Measurements from ENCODE around the gene FMC1.
"Not testable (repeated sequence)": the region's sequence is repeated elsewhere in the genome, so short reads cannot be mapped to it uniquely, and the experiment has no call there.

FMC1 gene

GRCh38 chr7:139341776-139342226, 664 bp downstream of the FMC1 start:
- no peak for DNase-seq

- DNase-seq: no peak
These were observed 3.9 kb downstream of the FMC1 start for GRCh38 chr7:139345042-139345441.

DNA sequence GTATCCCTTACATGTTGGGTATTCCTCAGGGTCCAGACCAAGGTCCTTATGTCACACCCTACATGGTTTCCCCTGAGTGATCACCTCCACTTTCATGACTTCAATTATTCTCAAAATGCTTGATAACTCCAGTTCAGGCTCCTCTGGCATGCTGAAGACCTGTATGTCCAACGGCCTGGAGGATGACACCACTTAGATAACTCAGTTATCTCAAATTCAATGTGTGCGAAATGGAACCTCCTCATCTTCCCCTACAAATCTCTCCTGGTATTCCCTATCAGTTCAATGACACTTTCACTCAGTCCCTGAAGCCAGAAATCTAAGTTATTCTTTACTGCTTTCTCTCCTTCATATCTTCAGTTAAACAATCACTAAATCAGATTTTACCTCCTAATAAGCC, 9.9 kb downstream of the FMC1 start:
- DNase-seq: no peak

DNA sequence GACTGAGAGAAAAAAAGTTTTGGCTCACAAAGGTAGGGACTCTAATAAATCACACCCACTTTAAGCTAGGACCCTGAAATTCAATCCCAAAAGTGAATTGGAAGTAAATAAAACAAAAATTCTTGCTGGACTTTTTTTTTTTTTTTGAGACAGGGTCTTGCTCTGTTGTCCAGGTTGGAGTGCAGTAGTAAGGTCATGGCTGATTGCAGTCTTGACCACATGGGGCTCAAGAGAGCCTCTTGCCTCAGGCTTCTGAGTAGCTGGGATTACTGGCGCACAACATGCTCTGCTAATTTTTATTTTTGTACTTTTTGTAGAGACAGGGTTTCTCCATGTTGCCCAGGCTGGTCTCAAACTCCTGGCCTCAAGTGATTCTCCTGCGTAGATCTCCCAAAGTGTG, 13.6 kb downstream of the FMC1 start:
- DNase-seq: no peak

DNA sequence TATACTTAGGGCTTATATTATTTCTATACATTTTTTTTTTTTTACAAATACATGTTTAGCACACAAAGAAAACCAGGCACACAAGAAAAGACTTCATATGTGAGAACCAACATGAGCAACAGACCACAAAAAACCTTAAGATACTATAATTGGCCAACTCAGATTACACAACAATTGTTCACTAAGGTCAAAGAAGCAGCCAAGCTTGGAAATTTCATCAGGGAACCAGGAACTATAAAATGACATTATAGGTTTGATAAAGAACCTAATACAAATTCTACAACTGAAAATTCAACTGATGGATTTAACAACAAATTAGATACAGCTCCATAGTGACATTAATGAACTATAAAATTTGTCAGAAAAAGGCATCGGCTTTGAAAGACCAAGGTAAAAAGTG, 14.2 kb downstream of the FMC1 start:
- DNase-seq: no peak

- DNase-seq: not testable (repeated sequence)
These were observed 16.8 kb downstream of the FMC1 start for GRCh38 chr7:139357729-139358506.

DNA sequence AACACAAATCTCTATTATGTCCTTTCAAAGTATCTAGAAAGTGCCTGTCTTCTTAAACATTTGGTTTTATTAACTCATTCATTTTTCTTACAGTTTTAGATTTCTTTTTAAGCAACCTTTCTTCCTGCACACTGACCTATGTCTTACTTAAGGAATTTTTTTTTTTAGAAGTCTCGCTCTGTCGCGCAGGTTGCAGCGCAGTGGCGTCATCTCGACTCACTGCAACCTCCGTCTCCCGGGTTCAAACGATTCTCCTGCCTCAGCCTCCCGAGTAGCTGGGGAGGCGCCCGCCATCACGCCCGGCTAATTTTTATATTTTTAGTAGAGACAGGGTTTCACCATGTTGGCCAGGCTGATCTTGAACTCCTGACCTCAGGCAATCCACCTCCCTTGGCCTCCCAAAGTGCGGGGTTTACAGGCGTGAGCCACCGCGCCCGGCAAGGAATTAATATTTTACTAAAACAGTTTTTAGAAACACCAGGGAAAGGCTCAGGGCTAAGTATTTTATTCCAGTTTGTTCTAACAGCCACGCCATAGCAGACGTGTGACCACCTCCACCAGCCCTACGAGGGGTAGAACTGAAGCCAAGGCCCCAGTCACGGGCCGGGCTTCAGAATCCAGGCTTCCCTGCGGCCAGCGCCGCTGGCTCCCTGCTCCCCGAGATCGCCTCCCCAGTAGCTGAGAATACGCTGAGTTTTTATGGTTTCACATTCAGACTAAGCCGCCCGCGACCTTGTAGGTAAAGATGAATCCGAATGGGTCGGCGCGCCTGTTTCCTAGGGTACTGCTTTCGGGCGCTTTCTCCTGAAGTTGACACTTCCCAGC, 17.6 kb downstream of the FMC1 start:
- peak; percentile 42 for DNase-seq

DNA sequence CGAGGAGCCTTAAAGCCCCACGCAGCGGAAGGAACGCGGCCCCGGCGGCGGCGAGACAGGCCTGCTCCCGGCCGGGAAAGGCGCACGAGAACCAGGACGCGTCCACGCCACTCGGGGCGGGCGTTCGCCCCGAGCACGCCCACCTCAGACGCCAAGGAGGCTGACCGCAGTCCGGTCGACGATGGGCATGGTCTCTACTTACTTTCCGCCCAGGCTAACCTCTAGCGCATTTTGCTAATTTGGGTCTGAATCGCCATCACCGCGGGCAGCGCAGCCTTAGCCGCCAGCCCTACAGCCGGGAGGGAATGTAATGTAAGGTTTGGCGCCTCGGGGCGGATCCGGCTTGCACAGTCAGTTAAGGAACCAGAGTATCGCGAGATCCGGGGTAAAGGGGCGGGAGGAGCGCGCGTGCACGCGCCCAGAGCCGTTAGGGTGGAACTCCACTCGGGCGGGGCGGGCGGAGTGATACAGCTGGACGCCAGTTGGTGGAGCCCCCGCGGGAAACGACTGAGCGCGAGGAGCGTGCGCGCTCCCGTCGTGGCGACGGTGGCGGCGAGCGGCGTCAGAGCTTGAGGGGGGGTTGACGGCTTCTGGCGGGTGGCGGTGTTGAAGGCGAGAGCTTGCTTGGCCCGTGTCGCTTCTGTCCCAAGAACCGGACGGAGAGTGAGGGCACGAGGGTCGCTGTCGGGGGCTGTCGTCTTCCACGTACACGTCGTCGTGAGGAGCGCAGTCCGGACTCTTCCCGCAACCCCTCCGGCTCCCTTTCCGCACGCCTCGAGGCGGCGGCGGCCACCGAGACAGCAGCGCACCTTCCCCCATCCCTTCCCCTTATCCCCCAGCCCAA, 18.5 kb downstream of the FMC1 start, which contains the start of gene LUC7L2:
Gene LUC7L2 (plus strand): TSS at position 529 of the 844 bp plus-strand sequence. CDS start 368 bp downstream, outside the sequence.
- peak; percentile 100 for DNase-seq

GRCh38 chr7:139360210-139360947, 19.2 kb downstream of the FMC1 start:
- DNase-seq: peak; percentile 99

DNA sequence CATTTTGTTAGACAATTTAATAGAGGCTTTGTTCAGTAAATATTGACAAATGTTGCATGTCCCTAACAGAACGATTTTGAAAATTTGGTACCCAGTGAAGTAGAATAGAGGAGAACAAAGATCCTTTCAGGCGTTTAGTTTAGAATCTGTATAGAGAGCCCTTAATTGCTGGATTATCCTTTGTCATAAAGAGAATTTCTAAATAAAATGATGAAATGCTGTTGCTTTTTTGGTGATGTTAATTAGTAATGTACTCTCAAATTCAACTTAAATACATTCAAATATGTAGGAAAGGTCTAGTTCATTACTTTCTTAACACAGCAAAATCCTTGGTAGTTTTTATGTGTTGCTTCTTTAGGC, 19.8 kb downstream of the FMC1 start:
- no peak for DNase-seq

GRCh38 chr7:139361523-139361922, 20.4 kb downstream of the FMC1 start:
- DNase-seq: no peak

- no peak for DNase-seq
These were observed 21.2 kb downstream of the FMC1 start for GRCh38 chr7:139362302-139362701.

DNA sequence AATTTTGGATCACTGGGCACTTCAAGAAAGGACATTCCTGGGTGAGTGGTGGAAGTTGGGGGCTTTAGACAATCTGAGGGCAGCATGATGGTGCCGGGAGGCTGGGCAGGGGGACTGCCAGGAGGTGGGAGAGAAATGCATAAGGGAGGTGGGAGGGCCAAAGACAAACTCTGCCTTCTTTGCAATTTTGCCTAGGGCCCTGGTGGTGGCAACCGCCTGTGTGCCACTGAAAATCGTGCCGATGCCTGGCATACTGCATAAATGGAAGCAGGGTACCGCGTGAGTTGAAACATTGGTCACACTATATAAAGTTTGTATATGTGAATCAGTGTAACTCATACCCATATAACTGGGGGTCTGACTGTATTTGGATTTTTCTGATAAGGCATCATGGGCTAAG, 21.8 kb downstream of the FMC1 start:
- no peak for DNase-seq

DNA sequence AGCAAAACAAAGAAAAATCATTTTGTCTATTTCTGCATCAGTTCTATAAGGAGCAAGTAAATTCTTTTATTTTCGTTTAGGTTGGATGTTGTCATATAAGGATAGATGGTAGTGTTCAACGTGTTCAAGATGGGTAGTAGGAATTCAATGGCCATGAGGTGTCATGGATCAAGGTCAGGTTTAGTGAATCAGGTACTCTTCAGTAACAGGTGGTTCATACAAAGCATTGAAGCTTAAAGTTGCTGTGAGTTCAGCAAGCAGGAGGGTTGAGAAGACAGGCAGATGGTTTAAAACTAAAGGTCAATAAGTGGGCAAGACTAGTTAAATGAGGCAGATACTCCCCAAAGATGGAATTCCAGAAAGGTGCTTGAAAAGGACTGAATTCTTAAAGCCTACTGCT, 24.2 kb downstream of the FMC1 start:
- DNase-seq: no peak

DNA sequence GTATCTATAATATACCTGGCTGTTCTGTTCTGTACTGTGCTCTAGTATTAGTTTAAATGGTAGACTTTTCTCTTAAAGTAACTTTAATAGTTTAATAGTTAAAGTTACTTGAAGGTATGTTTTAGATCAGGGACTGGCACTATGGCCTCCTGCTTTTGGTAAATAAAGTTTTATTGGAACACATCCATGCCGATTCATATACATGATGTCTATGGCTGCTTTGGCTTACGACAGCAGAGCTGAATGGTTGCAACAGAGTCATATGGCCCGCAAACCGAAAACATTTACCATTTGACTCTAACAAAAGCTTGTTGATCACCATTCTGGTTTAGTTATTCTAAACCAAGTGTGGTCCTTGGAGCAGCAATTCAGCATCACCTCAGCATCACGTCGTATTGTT, 25.3 kb downstream of the FMC1 start:
- no peak for DNase-seq

GRCh38 chr7:139367438-139368155, 26.5 kb downstream of the FMC1 start:
- DNase-seq: no peak

DNA sequence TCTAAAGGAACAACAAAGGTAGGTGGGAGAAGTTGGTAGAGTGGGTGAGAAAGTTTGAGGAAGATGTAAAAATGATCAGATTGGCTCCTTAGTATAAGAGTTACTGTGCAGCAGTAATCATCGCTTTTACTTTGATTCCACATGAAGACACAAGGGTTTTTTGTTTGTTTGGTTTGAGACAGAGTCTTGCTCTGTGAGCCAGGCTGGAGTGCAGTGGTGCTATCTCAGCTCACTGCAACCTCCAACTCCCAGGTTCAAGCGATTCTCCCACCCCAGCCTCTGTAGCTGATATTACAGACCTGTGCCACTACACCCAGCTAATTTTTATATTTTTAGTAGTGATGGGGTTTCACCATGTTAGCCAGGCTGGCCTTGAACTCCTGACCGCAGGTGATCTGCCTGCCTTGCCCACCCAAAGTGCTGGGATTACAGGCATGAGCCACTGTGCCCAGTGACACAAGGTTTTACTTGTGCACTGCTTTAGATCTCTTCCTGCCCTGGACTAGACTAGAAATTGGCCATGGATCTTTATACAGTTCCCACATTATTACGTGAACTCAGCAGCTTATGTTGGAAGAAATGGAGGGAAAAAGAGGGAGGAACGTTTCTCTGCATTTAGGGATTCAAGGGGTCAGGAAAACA, 29.3 kb downstream of the FMC1 start:
- no peak for DNase-seq

DNA sequence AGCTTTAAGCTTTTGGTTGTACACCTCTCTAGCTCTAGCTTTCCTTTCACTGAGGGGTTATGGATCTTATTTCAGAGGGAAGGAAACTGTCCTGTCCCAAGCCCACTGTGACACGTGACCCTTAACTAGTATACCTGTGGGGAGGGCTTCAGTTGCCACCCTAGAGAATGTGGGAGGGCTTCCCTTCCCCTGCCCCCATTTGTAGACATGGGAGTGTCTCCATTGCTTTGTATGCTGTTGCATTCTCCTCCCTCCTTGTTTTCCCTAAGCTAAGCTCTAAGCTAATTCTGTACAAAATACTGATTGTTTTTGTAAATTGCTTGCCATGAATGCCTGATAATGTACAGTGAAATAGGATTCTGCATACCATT, 29.8 kb downstream of the FMC1 start:
- no peak for DNase-seq

GRCh38 chr7:139374246-139374645, 33.1 kb downstream of the FMC1 start:
- DNase-seq: no peak

GRCh38 chr7:139382439-139382838, 41.3 kb downstream of the FMC1 start:
- no peak for DNase-seq

- DNase-seq: no peak
These were observed 43.5 kb downstream of the FMC1 start for GRCh38 chr7:139384611-139385010.

Data from activated naive CD4-positive, alpha-beta T cell treated with Interleukin-2 at 50 U/mL for 16 hours (primary cell).